SJCRH30 (cell line): Measurements from ENCODE around the gene SLN. TPM values are rescaled to one million over a fixed set of nuclear protein-coding genes. Genes with fewer than 3 reads are reported as not detected.
"Not testable (repeated sequence)": the region's sequence is repeated elsewhere in the genome, so short reads cannot be mapped to it uniquely, and the experiment has no call there.

ENCODE experiments used
- DNase-seq, 2 experiments: peaks; one replicate each; pipeline ENCODE4 v3.0.0-alpha.2; 2015 to 2020
- H3K27ac ChIP-seq: fragments of 250-450 bp; sonication (Bioruptor Pico); 2 replicates; pipeline ENCODE4 v1.5.1; 2020; ENCODE audit warnings: mild to moderate bottlenecking, moderate library complexity
- H3K27me3 ChIP-seq: fragments of 250-450 bp; sonication (Bioruptor Pico); 2 replicates; pipeline ENCODE4 v1.5.1; 2020; ENCODE audit warnings: mild to moderate bottlenecking, moderate library complexity
- H3K36me3 ChIP-seq: fragments of 250-450 bp; sonication (Bioruptor Pico); 2 replicates; pipeline ENCODE4 v1.5.1; 2020; ENCODE audit warnings: mild to moderate bottlenecking, moderate library complexity
- H3K4me1 ChIP-seq: fragments of 250-450 bp; sonication (Bioruptor Pico); 2 replicates; pipeline ENCODE4 v1.5.1; 2020; ENCODE audit warnings: mild to moderate bottlenecking, moderate library complexity
- H3K4me3 ChIP-seq: fragments of 250-450 bp; sonication (Bioruptor Pico); 2 replicates; pipeline ENCODE4 v1.5.1; 2020; ENCODE audit warnings: mild to moderate bottlenecking, moderate library complexity
- H3K9me3 ChIP-seq: fragments of 250-450 bp; sonication (Bioruptor Pico); replicated peaks from 2 replicates; pipeline ENCODE4 v1.5.1; 2020; ENCODE audit warnings: mild to moderate bottlenecking, moderate library complexity
- total RNA-seq: library from RNA; depleted of rRNA; stranded (reverse); fragments of >200 nt; shearing (Covaris generic); gene quantifications from 2 replicates; pipeline ENCODE4 v1.2.3, GENCODE V29; 2014; rRNA removed

The SLN gene
- total RNA-seq, result 0.36 TPM in 1 of 2 replicates, not detected in the other

DNA sequence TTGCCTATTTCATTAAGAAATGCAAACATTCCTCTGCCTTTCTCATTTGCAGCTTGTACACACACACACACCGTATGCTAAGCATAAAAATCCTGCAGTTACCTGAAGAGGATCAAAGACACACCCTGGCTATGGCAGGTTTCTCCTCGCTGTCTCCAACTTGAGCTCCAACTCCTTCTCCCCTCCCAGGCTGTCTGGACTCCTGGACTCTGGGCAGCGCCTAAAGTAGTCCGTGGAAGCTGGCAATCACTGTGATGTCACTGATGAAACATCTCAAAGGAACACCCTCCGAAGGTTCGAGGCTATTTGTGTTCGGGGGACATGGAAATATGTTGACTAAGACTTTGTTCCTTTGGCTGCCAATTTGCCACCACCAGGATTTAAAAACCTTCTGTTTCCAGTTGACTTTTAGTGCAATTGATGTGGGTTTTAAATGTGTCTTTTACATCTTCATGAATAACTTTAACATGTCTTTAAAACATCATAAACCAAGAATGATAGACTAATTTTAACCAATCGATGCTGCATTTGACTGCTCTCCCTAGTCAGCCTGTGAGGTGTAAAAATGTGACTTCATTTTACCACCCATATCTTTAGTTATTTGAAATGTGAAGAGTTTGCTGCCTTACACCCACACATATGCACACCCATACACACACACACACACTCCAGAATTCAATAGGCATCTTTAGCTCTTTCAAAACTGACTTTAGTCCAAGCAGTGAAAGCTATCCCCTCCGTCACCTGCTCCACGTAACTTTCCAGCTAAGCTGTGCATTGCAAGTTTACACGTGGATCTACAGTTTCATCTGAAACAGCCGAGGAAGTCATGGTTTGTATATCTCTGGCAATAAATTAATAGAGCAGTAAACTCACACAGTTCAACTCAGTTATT is at the start of gene SLN:
SLN (minus strand) TSS at position 196 of the 895 bp plus-strand sequence.
- Histone ChIP-seq H3K36me3 (no peaks in the 10 kb centered on the region), H3K9me3 (no peaks in the 10 kb centered on the region), H3K4me3 (no peak within 1 kb of the TSS), H3K27ac (no peak within 1 kb of the TSS), H3K4me1 (peaks cover 3% of the 10 kb centered on the region; the same call in 1 of the 2 replicates), H3K27me3 (no peaks in the 10 kb centered on the region)
- no peak for DNase-seq

DNA sequence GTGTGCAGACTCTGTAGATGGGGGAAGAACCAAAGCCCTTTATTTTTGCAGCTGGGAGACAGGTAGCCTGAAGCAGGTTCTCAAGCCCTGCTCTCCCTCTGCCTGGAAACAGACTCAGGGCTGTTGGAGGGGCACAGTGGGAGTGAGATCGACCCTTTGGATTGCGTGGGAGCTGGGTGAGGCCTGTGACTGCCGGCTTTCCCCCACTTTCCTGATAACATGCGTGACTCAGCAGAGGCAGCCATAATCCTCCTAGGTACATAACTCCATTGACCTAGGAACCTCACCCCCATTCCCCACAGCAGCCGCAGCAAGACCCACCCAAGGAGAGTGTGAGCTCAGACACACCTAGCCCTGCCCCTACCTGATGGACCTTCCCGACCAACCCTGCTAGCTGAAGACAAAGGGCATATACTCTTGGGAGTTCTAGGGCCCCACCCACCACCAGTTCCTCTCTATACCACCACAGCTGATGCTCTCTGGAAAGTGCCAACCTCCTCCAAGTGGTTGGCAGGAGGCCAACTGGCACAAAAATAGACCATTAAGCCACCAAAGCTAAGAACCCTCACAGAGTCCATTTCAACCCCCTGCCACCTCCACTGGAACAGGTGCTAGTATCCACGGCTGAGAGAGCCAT is 47.0 kb upstream of the SLN start:
- DNase-seq, result peak; percentile 14 to 41
- H3K36me3 ChIP-seq, H3K4me1 ChIP-seq: not testable (repeated sequence)

GRCh38 chr11:107757661-107758060 is 45.8 kb upstream of the SLN start:
- no peak overlapping the region for H3K27ac ChIP-seq
- H3K36me3 ChIP-seq, result no peaks in the 10 kb centered on the region
- no peak for DNase-seq
- H3K9me3 ChIP-seq, result no peaks in the 10 kb centered on the region
- H3K4me1 ChIP-seq, result no peaks in the 10 kb centered on the region
- H3K4me3 ChIP-seq, result no peak overlapping the region
- H3K27me3 ChIP-seq, result no peaks in the 10 kb centered on the region

More for the DNA sequence above, 47.0 kb upstream of the SLN start:
- not testable (repeated sequence) for H3K9me3 ChIP-seq, H3K4me3 ChIP-seq, H3K27ac ChIP-seq, H3K27me3 ChIP-seq

GRCh38 chr11:107756553-107756952 is 44.7 kb upstream of the SLN start:
- Histone ChIP-seq H3K27ac (no peak overlapping the region), H3K36me3 (no peaks in the 10 kb centered on the region), H3K4me3 (no peak overlapping the region), H3K27me3 (no peaks in the 10 kb centered on the region), H3K4me1 (no peaks in the 10 kb centered on the region), H3K9me3 (no peaks in the 10 kb centered on the region)
- no peak for DNase-seq

- H3K9me3 ChIP-seq, result no peaks in the 10 kb centered on the region
- H3K27me3 ChIP-seq, result no peaks in the 10 kb centered on the region
- DNase-seq, result no peak
- no peak overlapping the region for H3K27ac ChIP-seq
- H3K4me1 ChIP-seq, result no peaks in the 10 kb centered on the region
- H3K4me3 ChIP-seq, result no peak overlapping the region
- no peaks in the 10 kb centered on the region for H3K36me3 ChIP-seq
Observed at GRCh38 chr11:107752949-107753822, 41.3 kb upstream of the SLN start.

- Histone ChIP-seq H3K27me3 (no peaks in the 10 kb centered on the region), H3K27ac (no peak overlapping the region), H3K4me3 (no peak overlapping the region), H3K4me1 (no peaks in the 10 kb centered on the region), H3K9me3 (no peaks in the 10 kb centered on the region), H3K36me3 (no peaks in the 10 kb centered on the region)
- DNase-seq, result no peak
Observed at GRCh38 chr11:107752508-107752907, 40.7 kb upstream of the SLN start.

DNA sequence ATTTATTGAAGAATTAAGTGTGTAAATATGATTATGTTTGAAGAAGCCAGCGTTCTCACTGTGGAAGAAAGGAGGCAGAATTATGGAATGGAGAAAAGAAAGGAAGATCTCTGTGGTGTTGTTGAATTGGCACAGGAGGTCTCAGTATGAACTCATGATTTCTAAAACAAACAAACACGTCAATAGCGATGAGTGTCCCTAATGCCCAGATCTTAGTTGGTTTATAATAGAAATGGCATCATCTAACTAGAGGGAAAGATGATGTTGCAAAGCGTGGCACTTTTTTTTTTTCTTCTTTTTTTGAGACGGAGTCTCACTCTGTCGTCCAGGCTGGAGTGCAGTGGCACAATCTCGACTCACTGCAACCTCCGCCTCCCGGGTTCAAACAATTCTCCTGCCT is 39.2 kb upstream of the SLN start:
- no peak overlapping the region for H3K27ac ChIP-seq
- no peaks in the 10 kb centered on the region for H3K36me3 ChIP-seq
- no peaks in the 10 kb centered on the region for H3K27me3 ChIP-seq
- H3K4me1 ChIP-seq, result 0 out of 2 replicates have a peak, but pooled peaks cover 2% of the 10 kb centered on the region
- H3K9me3 ChIP-seq, result no peaks in the 10 kb centered on the region
- H3K4me3 ChIP-seq, result no peak overlapping the region
- DNase-seq, result no peak

DNA sequence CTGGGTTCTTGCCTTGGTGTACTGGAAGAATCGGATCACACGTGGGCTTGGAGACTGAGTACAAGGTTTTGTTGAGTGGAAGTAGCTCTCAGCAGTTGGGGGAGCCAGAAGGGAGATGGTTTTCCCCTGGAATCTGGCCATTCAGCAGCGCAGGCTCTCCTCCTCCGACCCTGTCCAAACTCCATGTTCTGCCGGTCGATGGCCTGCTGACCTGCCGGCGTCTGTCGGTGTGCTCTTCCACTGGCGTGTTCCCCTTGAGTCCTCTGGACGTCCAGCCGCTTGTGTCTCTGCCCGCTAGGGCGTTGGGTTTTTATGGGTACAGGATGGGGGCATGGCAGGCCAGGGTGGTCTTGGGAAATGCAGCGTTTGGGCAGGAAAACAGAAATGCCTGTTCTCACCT is 38.5 kb upstream of the SLN start:
- H3K27me3 ChIP-seq, result no peaks in the 10 kb centered on the region
- H3K4me1 ChIP-seq, result 0 out of 2 replicates have a peak, but pooled peaks cover 2% of the 10 kb centered on the region
- no peaks in the 10 kb centered on the region for H3K9me3 ChIP-seq
- no peaks in the 10 kb centered on the region for H3K36me3 ChIP-seq
- no peak overlapping the region for H3K4me3 ChIP-seq
- DNase-seq, result no peak
- H3K27ac ChIP-seq, result no peak overlapping the region

GRCh38 chr11:107747622-107748021 is 35.8 kb upstream of the SLN start:
- Histone ChIP-seq H3K36me3 (no peaks in the 10 kb centered on the region), H3K4me3 (no peak overlapping the region), H3K9me3 (no peaks in the 10 kb centered on the region), H3K4me1 (peaks cover 7% of the 10 kb centered on the region; the same call in 1 of the 2 replicates), H3K27me3 (no peaks in the 10 kb centered on the region), H3K27ac (no peak overlapping the region)
- DNase-seq, result peak in 1 of 2 experiments; percentile 24

DNA sequence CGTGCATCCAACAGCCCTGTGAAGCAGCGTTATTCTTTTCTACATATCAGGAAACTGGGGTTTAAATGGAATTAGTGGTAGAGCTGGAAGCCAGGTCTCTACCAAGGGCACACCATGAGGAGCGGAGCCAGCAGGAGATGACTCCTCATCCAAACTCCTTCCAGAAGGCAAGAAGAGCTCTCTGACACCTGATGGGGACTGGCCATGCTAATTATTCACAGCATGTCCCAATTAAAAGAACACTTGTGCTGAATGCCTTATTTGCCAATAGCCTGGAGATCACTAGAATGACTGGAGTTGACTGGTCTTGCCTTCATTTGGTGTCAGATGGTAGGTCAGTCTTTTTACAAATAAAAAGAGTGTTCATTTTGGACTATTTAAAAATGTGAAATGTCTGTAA is 32.9 kb upstream of the SLN start:
- H3K9me3 ChIP-seq, result no peaks in the 10 kb centered on the region
- DNase-seq, result no peak
- peaks cover 7% of the 10 kb centered on the region; the same call in 1 of the 2 replicates for H3K4me1 ChIP-seq
- H3K27me3 ChIP-seq, result no peaks in the 10 kb centered on the region
- H3K27ac ChIP-seq, result no peak overlapping the region
- no peak overlapping the region for H3K4me3 ChIP-seq
- H3K36me3 ChIP-seq, result no peaks in the 10 kb centered on the region

GRCh38 chr11:107743191-107743590 is 31.3 kb upstream of the SLN start:
- no peak overlapping the region for H3K27ac ChIP-seq
- H3K4me3 ChIP-seq, result no peak overlapping the region
- H3K9me3 ChIP-seq, result no peaks in the 10 kb centered on the region
- H3K4me1 ChIP-seq, result peaks cover 7% of the 10 kb centered on the region; the same call in 1 of the 2 replicates
- no peaks in the 10 kb centered on the region for H3K27me3 ChIP-seq
- DNase-seq, result peak in 1 of 2 experiments; percentile 30
- H3K36me3 ChIP-seq, result no peaks in the 10 kb centered on the region

DNA sequence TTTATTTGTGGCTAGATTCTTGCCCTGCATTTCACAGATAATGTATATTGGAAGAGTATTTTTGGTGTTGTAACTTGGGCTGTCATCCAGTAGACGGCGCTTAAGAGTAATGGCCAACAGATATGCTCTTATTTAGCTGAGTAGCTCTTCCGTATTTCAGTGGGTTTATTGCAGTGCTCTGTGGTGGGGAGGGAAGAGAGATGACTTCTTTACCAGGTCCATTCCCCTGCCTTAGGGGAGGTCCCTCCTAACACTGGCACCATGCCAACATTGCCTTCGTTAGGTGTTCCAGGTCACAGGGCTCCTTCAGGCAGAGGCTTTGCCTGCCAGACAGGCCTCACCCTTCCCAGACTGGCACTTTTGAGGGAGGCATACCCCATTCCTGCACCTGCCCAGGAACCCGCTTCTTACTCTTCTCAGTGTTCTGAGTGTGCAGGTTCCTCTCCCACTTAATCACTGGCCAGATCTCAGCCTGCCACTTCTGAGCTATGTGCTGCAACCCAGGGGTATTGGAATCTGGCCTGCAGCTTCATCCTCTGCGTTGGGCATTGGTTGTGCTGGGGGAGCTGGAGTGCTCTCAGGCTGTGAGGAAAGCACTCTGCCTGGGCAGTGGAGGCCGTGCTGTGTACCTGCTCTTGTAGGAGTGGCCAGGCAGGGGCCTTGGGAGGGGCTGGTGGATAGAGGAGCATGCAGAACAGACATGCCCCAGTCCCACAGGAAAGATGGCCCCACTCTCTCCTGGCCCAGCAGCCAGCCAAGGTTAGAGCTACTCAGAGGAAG is 29.4 kb upstream of the SLN start:
- Histone ChIP-seq H3K4me3 (no peak overlapping the region), H3K9me3 (no peaks in the 10 kb centered on the region), H3K27ac (no peak overlapping the region), H3K27me3 (no peaks in the 10 kb centered on the region), H3K36me3 (no peaks in the 10 kb centered on the region), H3K4me1 (peaks cover 8% of the 10 kb centered on the region; the same call in 1 of the 2 replicates)
- no peak for DNase-seq

- Histone ChIP-seq H3K27ac (no peak overlapping the region), H3K36me3 (no peaks in the 10 kb centered on the region), H3K9me3 (no peaks in the 10 kb centered on the region), H3K27me3 (no peaks in the 10 kb centered on the region), H3K4me3 (no peak overlapping the region), H3K4me1 (peaks cover 8% of the 10 kb centered on the region; the same call in 1 of the 2 replicates)
- no peak for DNase-seq
Observed at GRCh38 chr11:107740271-107740670, 28.4 kb upstream of the SLN start.

GRCh38 chr11:107736546-107736945 is 24.7 kb upstream of the SLN start:
- Histone ChIP-seq H3K9me3 (no peaks in the 10 kb centered on the region), H3K27ac (no peak overlapping the region), H3K27me3 (no peaks in the 10 kb centered on the region), H3K4me3 (no peak overlapping the region), H3K4me1 (peaks cover 3% of the 10 kb centered on the region; the same call in 1 of the 2 replicates), H3K36me3 (no peaks in the 10 kb centered on the region)
- DNase-seq, result no peak
